SK-N-SH (cell line): ENCODE data around the gene CDKL4. TPM values are rescaled to one million over a fixed set of nuclear protein-coding genes. Genes with fewer than 3 reads are reported as not detected.

Source experiments
- CTCF ChIA-PET: fragments of 300-600, 350-600 bp; formaldehyde crosslinking; extraction: SDS; loops from one replicate; lab custom pipeline; 2021; lab: Yijun Ruan, JAX
- POLR2A ChIA-PET: fragments of 350-600 bp; sonication (Branson Sonifier 250); formaldehyde crosslinking; extraction: SDS; loops from one replicate; lab custom pipeline; 2020; ENCODE audit warnings: antibody characterized with exemption, inconsistent platforms; lab: Yijun Ruan, JAX
- DNase-seq: peaks from one replicate; pipeline ENCODE4 v3.0.0; 2012
- H2AFZ ChIP-seq: fragments of 200-600 bp; sonication (generic); 2 replicates; pipeline ENCODE4 v1.8.1; 2016; ENCODE audit warnings: antibody characterized with exemption, mild to moderate bottlenecking, low read depth
- H3F3A ChIP-seq: fragments of 200-600 bp; sonication (generic); replicated peaks from 2 replicates; pipeline ENCODE3; 2016; ENCODE audit warnings: antibody characterized with exemption, mild to moderate bottlenecking; ENCODE audit not compliant: insufficient read depth
- H3K27ac ChIP-seq, 2 experiments: fragments of 200-500 bp in 1 of 2; fragments of 200-600 bp in 1 of 2; sonication (Bioruptor generic) in 1 of 2; sonication (generic), shearing (Covaris generic) in 1 of 2; 2 replicates each; pipeline versions ENCODE4 v1.5.1 to v1.6.1; 2014 to 2016; ENCODE audit warnings: low read depth in 2 of 2, inconsistent platforms in 1 of 2, low read length in 1 of 2, mild to moderate bottlenecking in 1 of 2, mixed read lengths in 1 of 2
- H3K27me3 ChIP-seq: fragments of 200-600 bp; sonication (generic), shearing (Covaris generic); 2 replicates; pipeline ENCODE4 v1.6.1; 2016; ENCODE audit warnings: mixed run types; ENCODE audit not compliant: insufficient read depth
- H3K36me3 ChIP-seq, 2 experiments: fragments of 200-500 bp in 1 of 2; fragments of 200-600 bp in 1 of 2; sonication (Bioruptor generic) in 1 of 2; sonication (generic) in 1 of 2; replicated peaks in 1 of 2; 2 replicates each; pipeline versions ENCODE3 to v1.5.1; 2014 to 2016; ENCODE audit warnings: low read length in 1 of 2, mild to moderate bottlenecking in 1 of 2; ENCODE audit not compliant: insufficient read depth in 2 of 2, control insufficient read depth in 1 of 2
- H3K4me1 ChIP-seq, 2 experiments: fragments of 200-500 bp in 1 of 2; fragments of 200-600 bp in 1 of 2; sonication (Bioruptor generic) in 1 of 2; sonication (generic), shearing (Covaris generic) in 1 of 2; 2 replicates each; pipeline versions ENCODE4 v1.5.1 to v1.6.1; 2014 to 2016; ENCODE audit warnings: low read depth in 1 of 2, low read length in 1 of 2, mixed run types in 1 of 2; ENCODE audit not compliant: insufficient read depth in 2 of 2, control insufficient read depth in 1 of 2
- H3K4me2 ChIP-seq: fragments of 200-600 bp; sonication (generic), shearing (Covaris generic); 2 replicates; pipeline ENCODE4 v1.6.1; 2017; ENCODE audit warnings: mixed run types
- H3K4me3 ChIP-seq, 2 experiments: fragments of 200-500 bp in 1 of 2; fragments of 200-600 bp in 1 of 2; sonication (Bioruptor generic) in 1 of 2; sonication (generic), shearing (Covaris generic) in 1 of 2; 2 replicates each; pipeline versions ENCODE4 v1.5.1 to v1.8.1; 2014 to 2016; ENCODE audit warnings: low read depth in 2 of 2, inconsistent platforms in 1 of 2, low read length in 1 of 2, mild to moderate bottlenecking in 1 of 2, mixed read lengths in 1 of 2, moderate library complexity in 1 of 2
- H3K79me2 ChIP-seq: fragments of 200-600 bp; sonication (generic); 2 replicates; pipeline ENCODE4 v1.8.1; 2017; ENCODE audit warnings: mild to moderate bottlenecking; ENCODE audit not compliant: insufficient read depth
- H3K9ac ChIP-seq: fragments of 200-600 bp; sonication (generic); 2 replicates; pipeline ENCODE4 v1.6.1; 2017; ENCODE audit warnings: mixed run types
- H3K9me2 ChIP-seq: fragments of 200-600 bp; sonication (generic); 2 replicates; pipeline ENCODE4 v1.6.1; 2017; ENCODE audit warnings: mixed run types
- H3K9me3 ChIP-seq: fragments of 200-600 bp; sonication (generic); 2 replicates; pipeline ENCODE4 v1.6.1; 2017; ENCODE audit warnings: mixed run types, mild to moderate bottlenecking, moderate library complexity
- H4K20me1 ChIP-seq: fragments of 200-600 bp; sonication (generic); 2 replicates; pipeline ENCODE4 v1.6.1; 2017; ENCODE audit warnings: mild to moderate bottlenecking, mixed run types; ENCODE audit not compliant: insufficient read depth
- CHD2 ChIP-seq: fragments of 150-350 bp; IDR thresholded peaks from 2 replicates; pipeline ENCODE4 v1.6.1; 2018; ENCODE audit warnings: low read length; ENCODE audit not compliant: partially characterized antibody
- ELF1 ChIP-seq: IDR thresholded peaks from 2 replicates; pipeline ENCODE4 v1.4.0; 2012
- EP300 ChIP-seq, 2 experiments: IDR thresholded peaks; 2 replicates each; pipeline versions ENCODE4 v1.4.0 to v1.6.1; 2012; ENCODE audit warnings: borderline replicate concordance in 1 of 2, low read depth in 1 of 2, low read length in 1 of 2
- EZH2phosphoT487 ChIP-seq: fragments of 200-600 bp; sonication (generic); IDR thresholded peaks from 2 replicates; pipeline ENCODE4 v1.6.1; 2017; ENCODE audit warnings: low read depth, mixed run types, mild to moderate bottlenecking, antibody characterized with exemption, moderate library complexity, borderline replicate concordance
- FOXJ3 ChIP-seq: sonication (generic); formaldehyde crosslinking; IDR thresholded peaks from 2 replicates; pipeline ENCODE4 v1.5.1; 2020; ENCODE audit warnings: mild to moderate bottlenecking, missing genetic modification reagents
- GATA2 ChIP-seq: sonication (generic); formaldehyde crosslinking; IDR thresholded peaks from 2 replicates; pipeline ENCODE4 v1.5.0; 2020; ENCODE audit warnings: mild to moderate bottlenecking, missing genetic modification reagents
- MXI1 ChIP-seq: IDR thresholded peaks from 2 replicates; pipeline ENCODE4 v1.6.1; 2012; ENCODE audit warnings: mild to moderate bottlenecking, low read depth, low read length, improper control_type of control experiment
- RCOR1 ChIP-seq: fragments of 150-350 bp; IDR thresholded peaks from 2 replicates; pipeline ENCODE4 v1.6.1; 2017; ENCODE audit warnings: antibody characterized with exemption, low read length
- TCF12 ChIP-seq: IDR thresholded peaks from 2 replicates; pipeline ENCODE4 v1.4.0; 2012
- WGBS: methylation state at CpG from one replicate; pipeline ENCODE4 v1.1.6; 2017; ENCODE audit warnings: low lambda C conversion rate; 5-methylcytosine and 5-hydroxymethylcytosine counted together
- polyA plus RNA-seq, 3 experiments: library from polyadenylated mRNA; depleted of rRNA; stranded (reverse); fragments of >200 nt; gene quantifications; 2 replicates each; pipeline ENCODE4 v1.2.3, GENCODE V29; 2012
- small RNA-seq, 7 experiments: library from RNA; depleted of rRNA; stranded (forward); fragments of <200 nt; gene quantifications; one replicate each; pipeline ENCODE3, GENCODE V24; 2012
- TF ChIP-seq, protein P1 (sequence below): IDR thresholded peaks from 2 replicates; pipeline ENCODE4 v1.4.0; 2012; ENCODE audit warnings: low read depth, borderline replicate concordance

The CDKL4 gene
- polyA plus RNA-seq, 1 of the 3 experiments (the other 2 are of a cell fraction): 0.81 TPM

DNA sequence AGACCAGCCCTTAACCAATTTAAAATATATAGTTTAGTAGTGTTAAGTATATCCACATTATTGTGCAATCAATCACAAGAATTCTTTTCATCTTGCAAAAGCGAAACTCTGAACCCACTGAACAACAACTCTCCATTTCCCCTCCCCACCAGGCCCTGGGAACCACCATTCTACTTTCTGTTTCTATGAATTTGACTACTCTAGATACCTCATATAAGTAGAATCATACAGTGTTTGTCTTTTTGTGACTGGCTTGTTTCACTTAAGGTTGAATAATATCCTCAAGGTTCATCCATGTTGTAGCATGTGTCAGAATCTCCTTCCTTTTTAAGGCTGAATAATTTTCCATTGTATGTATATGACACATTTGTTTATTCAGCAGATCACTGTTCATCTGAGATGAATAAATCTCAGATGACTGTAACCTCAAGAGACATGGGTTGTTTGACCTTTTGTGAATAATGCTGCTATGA, 114.8 kb downstream of the CDKL4 start:
- no peaks in the 10 kb centered on the region for H3K27me3 ChIP-seq
- WGBS: 92% methylated on average over 1 of the region's 1 CpG
- H2AFZ ChIP-seq: no peak overlapping the region
- H3K79me2 ChIP-seq: no peaks in the 10 kb centered on the region
- H3K4me1 ChIP-seq: peaks cover 0 to 16% of the 10 kb centered on the region in 2 experiments; a peak in 2 of 4 replicates
- CTCF ChIA-PET: interaction anchor here (1.0 to 8.1 kb wide), 6 partner anchors 8 to 99 kb away, joined by 3 to 76 read pairs (median 5); no protein-coding TSS in a partner anchor
- H3K9me3 ChIP-seq: no peaks in the 10 kb centered on the region
- no peak overlapping the region for H3K4me2 ChIP-seq
- no peak for DNase-seq
- H3K4me3 ChIP-seq: no peak overlapping the region
- TF ChIP-seq CHD2: no peak
- no peak for TF ChIP-seq EZH2phosphoT487
- no peak for TF ChIP-seq EP300 (IDR thresholded peaks at IDR 0.05; ENCODE audit: borderline replicate concordance in 1 of 2, low read depth in 1 of 2, low read length in 1 of 2)
- POLR2A ChIA-PET: no interaction called here
- no peaks in the 10 kb centered on the region for H3K9me2 ChIP-seq
- H3K9ac ChIP-seq: no peak overlapping the region
- H4K20me1 ChIP-seq: no peaks in the 10 kb centered on the region
- no peak overlapping the region for H3K27ac ChIP-seq
- no peaks in the 10 kb centered on the region for H3F3A ChIP-seq
- H3K36me3 ChIP-seq: no peaks in the 10 kb centered on the region

DNA sequence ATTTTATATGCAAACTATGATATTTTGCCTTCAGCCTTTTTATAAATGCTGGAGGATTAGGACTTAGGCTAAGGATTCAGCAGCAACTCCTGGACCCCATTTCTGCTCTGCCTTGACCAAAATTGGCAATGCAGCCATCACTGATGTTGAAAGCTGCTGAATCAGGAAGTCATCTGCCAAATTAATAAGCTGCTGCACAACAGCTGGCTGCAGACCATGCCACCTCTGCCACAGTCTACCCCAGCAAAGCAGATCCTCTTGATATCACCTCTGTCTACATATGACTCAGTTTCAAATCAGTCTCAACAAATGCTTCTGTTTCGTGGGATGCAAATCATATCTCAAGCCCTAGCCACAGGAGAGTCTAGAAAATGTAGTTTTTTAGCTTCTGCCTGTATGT, 115.8 kb downstream of the CDKL4 start:
- H3K79me2 ChIP-seq: no peaks in the 10 kb centered on the region; the same call in 1 of the 2 replicates
- H3F3A ChIP-seq: peaks cover 2% of the 10 kb centered on the region
- peak overlapping the region in 1 of 2 experiments; percentile 66; a peak in 2 of 4 replicates for H3K27ac ChIP-seq
- POLR2A ChIA-PET: no interaction called here
- H3K36me3 ChIP-seq: no peaks in the 10 kb centered on the region
- CTCF ChIA-PET: interaction anchor here (0.7 to 8.1 kb wide), 10 partner anchors 9 to 200 kb away, joined by 3 to 76 read pairs (median 3); no protein-coding TSS in a partner anchor
- no peak overlapping the region for H2AFZ ChIP-seq
- H3K9me3 ChIP-seq: no peaks in the 10 kb centered on the region
- H3K27me3 ChIP-seq: no peaks in the 10 kb centered on the region
- no peak overlapping the region for H3K4me2 ChIP-seq
- no peaks in the 10 kb centered on the region for H3K9me2 ChIP-seq
- DNase-seq: peak; percentile 71
- TF ChIP-seq TCF12 (peak; percentile 32; the same call in 1 of the 2 replicates), EP300 (IDR thresholded peaks at IDR 0.05; ENCODE audit: borderline replicate concordance in 1 of 2, low read depth in 1 of 2, low read length in 1 of 2) (peak in 1 of 2 experiments; percentile 63; a peak in 1 of 4 replicates), CHD2 (peak; percentile 71), MXI1 (peak; percentile 64), ELF1 (no peak), FOXJ3 (0 out of 2 replicates have a peak, but pooled peaks have one; percentile 66), GATA2 (CRISPR knock-in tag) (peak; percentile 93), RCOR1 (peak; percentile 80)
- TF ChIP-seq, protein P1, sequence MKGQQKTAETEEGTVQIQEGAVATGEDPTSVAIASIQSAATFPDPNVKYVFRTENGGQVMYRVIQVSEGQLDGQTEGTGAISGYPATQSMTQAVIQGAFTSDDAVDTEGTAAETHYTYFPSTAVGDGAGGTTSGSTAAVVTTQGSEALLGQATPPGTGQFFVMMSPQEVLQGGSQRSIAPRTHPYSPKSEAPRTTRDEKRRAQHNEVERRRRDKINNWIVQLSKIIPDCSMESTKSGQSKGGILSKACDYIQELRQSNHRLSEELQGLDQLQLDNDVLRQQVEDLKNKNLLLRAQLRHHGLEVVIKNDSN: no peak
- 18% methylated on average over 1 of the region's 1 CpG for WGBS
- H3K4me3 ChIP-seq: no peak overlapping the region
- peaks cover 0 to 24% of the 10 kb centered on the region in 2 experiments; a peak in 3 of 4 replicates for H3K4me1 ChIP-seq
- H4K20me1 ChIP-seq: no peaks in the 10 kb centered on the region
- H3K9ac ChIP-seq: no peak overlapping the region

Small RNA genes lying within 50 kb of the gene (small RNA-seq; reads per million reads assigned to genes)
- gene RF00019: 0 reads per million in 7 experiments
- gene RF00272: 0 reads per million in 7 experiments

Other genes with a start within 250 kb of the CDKL4 start
- 12.8 and 14.6 TPM in 2 replicates for gene SOS1, start 122.9 kb downstream of the CDKL4 start, polyA plus RNA-seq (2012; rRNA removed)
- gene MAP4K3, start 193.3 kb upstream of the CDKL4 start, polyA plus RNA-seq (2012; rRNA removed): 8.8 and 11.1 TPM in 2 replicates